HEK293 (cell line): ENCODE measurements around the gene GPR153.

Experiments used
- BCL11A ChIP-seq: fragments of 450-650 bp; formaldehyde crosslinking; IDR thresholded peaks from 2 replicates; pipeline ENCODE4 v1.5.1; 2016; ENCODE audit warnings: low read depth, missing biosample characterization, missing genetic modification characterization
- CTCF ChIP-seq: fragments of 450-650 bp; formaldehyde crosslinking; IDR thresholded peaks from 2 replicates; pipeline ENCODE4 v1.5.1; 2016; ENCODE audit warnings: missing biosample characterization, missing genetic modification characterization
- HOXA7 ChIP-seq: sonication (generic); formaldehyde crosslinking; IDR thresholded peaks from 2 replicates; pipeline ENCODE4 v1.8.1; 2022; ENCODE audit warnings: missing genetic modification reagents, borderline replicate concordance
- PBX3 ChIP-seq: sonication (generic); formaldehyde crosslinking; IDR thresholded peaks from 2 replicates; pipeline ENCODE4 v1.8.1; 2022; ENCODE audit warnings: mild to moderate bottlenecking, moderate library complexity, missing genetic modification reagents
- ZFP3 ChIP-seq: fragments of 450-650 bp; formaldehyde crosslinking; IDR thresholded peaks from 2 replicates; pipeline ENCODE4 v1.5.1; 2016; ENCODE audit warnings: low read depth, missing biosample characterization, missing genetic modification characterization
- ZNF10 ChIP-seq: fragments of 450-650 bp; formaldehyde crosslinking; IDR thresholded peaks from 2 replicates; pipeline ENCODE4 v1.5.1; 2017; ENCODE audit warnings: missing biosample characterization, missing genetic modification characterization
- ZNF214 ChIP-seq: fragments of 450-650 bp; formaldehyde crosslinking; IDR thresholded peaks from 2 replicates; pipeline ENCODE4 v1.5.1; 2017; ENCODE audit warnings: missing biosample characterization, mild to moderate bottlenecking, missing genetic modification characterization, borderline replicate concordance
- ZNF560 ChIP-seq: fragments of 450-650 bp; formaldehyde crosslinking; IDR thresholded peaks from 2 replicates; pipeline ENCODE4 v1.5.1; 2017; ENCODE audit warnings: missing biosample characterization, missing genetic modification characterization, borderline replicate concordance
- ZNF571 ChIP-seq: fragments of 450-650 bp; formaldehyde crosslinking; IDR thresholded peaks from 2 replicates; pipeline ENCODE4 v1.5.0; 2017; ENCODE audit warnings: missing biosample characterization, missing genetic modification characterization
- ZNF76 ChIP-seq: fragments of 450-650 bp; formaldehyde crosslinking; IDR thresholded peaks from 2 replicates; pipeline ENCODE4; 2016; ENCODE audit warnings: low read depth, missing biosample characterization, missing genetic modification characterization, borderline replicate concordance
- ZNF777 ChIP-seq: fragments of 450-650 bp; formaldehyde crosslinking; IDR thresholded peaks from 2 replicates; pipeline ENCODE4 v1.5.1; 2017; ENCODE audit warnings: missing biosample characterization, missing genetic modification characterization, borderline replicate concordance
- TF ChIP-seq, protein P1 (sequence below): fragments of 450-650 bp; formaldehyde crosslinking; IDR thresholded peaks from 2 replicates; pipeline ENCODE4 v1.5.1; 2016; ENCODE audit warnings: missing biosample characterization, missing genetic modification characterization

GRCh38 chr1:6233376-6233775 lies 27.5 kb downstream of the GPR153 start:
- TF ChIP-seq ZNF560 (tag by site-specific recombination) (no peak), CTCF (tag by site-specific recombination) (no peak), BCL11A (no peak), PBX3 (no peak), ZNF214 (no peak), HOXA7 (no peak), ZFP3 (no peak), ZNF76 (tag by site-specific recombination) (no peak), ZNF777 (tag by site-specific recombination) (no peak), ZNF10 (no peak), ZNF571 (no peak)
- TF ChIP-seq, protein P1, sequence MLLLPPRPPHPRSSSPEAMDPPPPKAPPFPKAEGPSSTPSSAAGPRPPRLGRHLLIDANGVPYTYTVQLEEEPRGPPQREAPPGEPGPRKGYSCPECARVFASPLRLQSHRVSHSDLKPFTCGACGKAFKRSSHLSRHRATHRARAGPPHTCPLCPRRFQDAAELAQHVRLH (tag by site-specific recombination), result no peak
